KMS-11 (cell line): ENCODE data around the gene CA12.

ENCODE experiments used
- H2AFZ ChIP-seq: fragments of 200-600 bp; sonication (generic); 2 replicates; pipeline ENCODE4 v1.6.1; 2016; ENCODE audit warnings: antibody characterized with exemption, mixed run types, low read depth
- H3K27ac ChIP-seq: fragments of 200-600 bp; sonication (generic); 2 replicates; pipeline ENCODE4 v1.6.1; 2016; ENCODE audit warnings: mild to moderate bottlenecking, mixed run types
- H3K27me3 ChIP-seq: fragments of 200-600 bp; sonication (generic); 2 replicates; pipeline ENCODE4 v1.6.1; 2017; ENCODE audit warnings: mild to moderate bottlenecking, low read depth, mixed run types, moderate library complexity; ENCODE audit not compliant: insufficient read depth
- H3K36me3 ChIP-seq: fragments of 200-600 bp; sonication (generic); 2 replicates; pipeline ENCODE4 v1.6.1; 2017; ENCODE audit warnings: mild to moderate bottlenecking, mixed run types; ENCODE audit not compliant: insufficient read depth
- H3K4me1 ChIP-seq: fragments of 200-600 bp; sonication (generic); 2 replicates; pipeline ENCODE4 v1.6.1; 2016; ENCODE audit warnings: mild to moderate bottlenecking, low read depth, mixed run types; ENCODE audit not compliant: poor library complexity, severe bottlenecking
- H3K4me2 ChIP-seq: fragments of 200-600 bp; sonication (generic); 2 replicates; pipeline ENCODE4 v1.7.0; 2016; ENCODE audit warnings: mild to moderate bottlenecking, mixed run types
- H3K4me3 ChIP-seq: fragments of 200-600 bp; sonication (generic); IDR thresholded peaks from 2 replicates; pipeline ENCODE4 v1.6.1; 2017; ENCODE audit warnings: low read depth, low read length, mixed read lengths; ENCODE audit not compliant: insufficient read depth
- H3K79me2 ChIP-seq: fragments of 200-600 bp; sonication (generic); 2 replicates; pipeline ENCODE4 v1.6.1; 2016; ENCODE audit warnings: low read depth, mixed run types; ENCODE audit not compliant: insufficient read depth
- H3K9ac ChIP-seq: fragments of 200-600 bp; sonication (generic); 2 replicates; pipeline ENCODE4 v1.6.1; 2016; ENCODE audit warnings: mild to moderate bottlenecking, mixed run types
- H4K20me1 ChIP-seq: fragments of 200-600 bp; sonication (generic); 2 replicates; pipeline ENCODE4 v1.6.1; 2016; ENCODE audit warnings: mild to moderate bottlenecking, mixed run types; ENCODE audit not compliant: insufficient read depth
- TF ChIP-seq, protein P1 (sequence below): fragments of 200-600 bp; sonication (generic); conservative IDR thresholded peaks from 2 replicates; pipeline ENCODE4 v1.6.1; 2017; ENCODE audit warnings: low read depth, mild to moderate bottlenecking, antibody characterized with exemption, low read length, moderate library complexity, mixed read lengths

The CA12 gene

DNA sequence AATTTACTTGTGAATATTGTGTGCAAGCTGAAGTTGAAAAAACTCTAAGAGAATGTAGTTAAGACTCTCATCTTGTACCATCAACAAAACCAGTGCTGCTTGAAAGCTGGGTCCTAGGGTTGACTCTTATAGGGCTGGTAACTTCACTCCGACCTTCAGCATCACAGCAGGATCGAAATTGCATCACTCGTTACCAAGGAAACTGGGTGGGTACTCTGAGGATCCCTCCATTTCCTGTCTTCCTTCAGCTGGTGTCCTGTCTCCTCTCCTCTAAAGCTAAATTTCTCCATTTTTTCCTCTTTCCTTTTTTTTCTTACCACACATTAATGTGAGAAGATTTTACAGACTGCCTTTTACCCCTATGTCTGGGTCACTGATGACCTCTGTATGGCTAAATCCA lies 107.2 kb downstream of the CA12 start:
- no peak overlapping the region for H3K4me2 ChIP-seq
- peaks cover 5% of the 10 kb centered on the region for H3K4me1 ChIP-seq
- H3K27ac ChIP-seq = no peak overlapping the region

More for the DNA sequence above, 107.2 kb downstream of the CA12 start:
- Histone ChIP-seq H3K79me2 (no peaks in the 10 kb centered on the region), H3K27me3 (no peaks in the 10 kb centered on the region), H3K36me3 (no peaks in the 10 kb centered on the region), H2AFZ (no peak overlapping the region), H3K9ac (no peak overlapping the region), H3K4me3 (no peak overlapping the region), H4K20me1 (no peaks in the 10 kb centered on the region)
- TF ChIP-seq, protein P1, sequence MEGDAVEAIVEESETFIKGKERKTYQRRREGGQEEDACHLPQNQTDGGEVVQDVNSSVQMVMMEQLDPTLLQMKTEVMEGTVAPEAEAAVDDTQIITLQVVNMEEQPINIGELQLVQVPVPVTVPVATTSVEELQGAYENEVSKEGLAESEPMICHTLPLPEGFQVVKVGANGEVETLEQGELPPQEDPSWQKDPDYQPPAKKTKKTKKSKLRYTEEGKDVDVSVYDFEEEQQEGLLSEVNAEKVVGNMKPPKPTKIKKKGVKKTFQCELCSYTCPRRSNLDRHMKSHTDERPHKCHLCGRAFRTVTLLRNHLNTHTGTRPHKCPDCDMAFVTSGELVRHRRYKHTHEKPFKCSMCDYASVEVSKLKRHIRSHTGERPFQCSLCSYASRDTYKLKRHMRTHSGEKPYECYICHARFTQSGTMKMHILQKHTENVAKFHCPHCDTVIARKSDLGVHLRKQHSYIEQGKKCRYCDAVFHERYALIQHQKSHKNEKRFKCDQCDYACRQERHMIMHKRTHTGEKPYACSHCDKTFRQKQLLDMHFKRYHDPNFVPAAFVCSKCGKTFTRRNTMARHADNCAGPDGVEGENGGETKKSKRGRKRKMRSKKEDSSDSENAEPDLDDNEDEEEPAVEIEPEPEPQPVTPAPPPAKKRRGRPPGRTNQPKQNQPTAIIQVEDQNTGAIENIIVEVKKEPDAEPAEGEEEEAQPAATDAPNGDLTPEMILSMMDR = no peak
